Pericardium fibroblast (primary cell): ENCODE data around the gene ZNF415. TPM values are rescaled to one million over a fixed set of nuclear protein-coding genes. Genes with fewer than 3 reads are reported as not detected.

Source experiments
- total RNA-seq: library from RNA; depleted of rRNA; stranded (reverse); fragments of >200 nt; gene quantifications from 2 replicates; pipeline ENCODE4 v1.2.3, GENCODE V29; 2015

The ZNF415 gene
- 2.1 and 4.7 TPM in 2 replicates for total RNA-seq

GRCh38 chr19:53132141-53132991, at the start of gene ZNF415:
Gene ZNF415, minus strand, starts transcription at chr19:53132910. Its CDS starts 10,234 bp downstream, at chr19:53122676.

DNA sequence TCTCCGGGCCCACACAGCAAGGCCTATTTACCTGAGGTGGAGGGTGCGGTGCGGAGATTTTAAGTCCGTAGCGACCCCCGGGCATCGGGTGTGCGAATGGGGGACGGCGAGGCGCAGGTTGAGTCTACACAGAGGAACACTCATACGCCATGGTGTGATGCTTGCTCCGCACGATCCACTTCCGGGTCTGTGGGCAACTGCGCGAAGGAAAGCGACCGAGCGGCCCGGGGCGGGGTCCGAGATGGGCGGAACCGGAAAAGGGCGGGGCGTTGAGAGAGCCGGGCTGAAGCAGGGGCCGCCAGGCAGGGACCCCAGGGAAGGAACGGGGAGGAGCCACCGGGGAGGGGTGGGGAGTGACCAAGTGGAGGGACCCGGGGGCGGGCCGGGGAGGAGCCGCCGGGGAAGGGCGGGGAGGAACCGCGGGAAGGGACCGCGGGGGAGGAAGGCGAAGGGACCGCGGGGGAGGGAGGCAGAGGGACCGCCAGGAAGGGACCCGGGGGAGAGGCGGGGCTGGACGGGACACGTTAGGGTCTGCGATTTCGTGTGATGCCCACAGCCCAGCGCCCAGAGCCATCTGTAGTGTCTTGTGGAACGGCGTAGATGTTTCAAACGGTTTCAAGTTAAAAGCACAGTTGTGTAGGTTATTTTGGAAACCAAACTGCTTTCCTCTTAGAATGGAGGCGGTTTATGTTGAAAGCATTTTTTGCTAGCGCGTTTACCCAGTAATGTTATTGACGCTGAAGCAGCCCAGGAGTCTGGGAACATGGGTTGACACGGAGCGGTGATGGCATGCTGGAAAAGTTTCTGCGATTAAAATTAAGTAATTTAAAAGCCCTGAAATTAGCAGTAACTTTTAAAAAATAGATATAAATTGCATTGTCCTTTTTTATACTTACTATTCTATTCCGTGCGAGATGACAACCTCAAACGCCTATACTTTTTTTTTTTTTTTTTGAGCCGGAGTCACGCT, 29.2 kb downstream of the ZNF415 start, which contains the start of gene ZNF160:
TSS of gene ZNF160 (minus strand) at position 189 of the 970 bp plus-strand sequence. CDS start 17,146 bp downstream, outside the sequence.

Other genes with a start within 250 kb of the ZNF415 start
- 4.1 and 5.5 TPM in 2 replicates for gene ZNF320, start 235.3 kb downstream of the ZNF415 start, total RNA-seq
- gene ZNF888, start 209.5 kb downstream of the ZNF415 start, total RNA-seq = 0.68 and 1.4 TPM in 2 replicates
- 2.7 and 4.7 TPM in 2 replicates for gene ZNF816, start 170.0 kb downstream of the ZNF415 start, total RNA-seq
- gene ERVV-1, start 119.0 kb downstream of the ZNF415 start, total RNA-seq = not detected in 2 replicates
- gene ERVV-2, start 88.2 kb downstream of the ZNF415 start, total RNA-seq = not detected in 2 replicates
- gene ZNF160, start 29.5 kb downstream of the ZNF415 start, total RNA-seq = 12.9 and 16.6 TPM in 2 replicates
- 3.3 and 3.6 TPM in 2 replicates for gene ZNF347, start 26.1 kb upstream of the ZNF415 start, total RNA-seq
- gene ZNF665, start 60.4 kb upstream of the ZNF415 start, total RNA-seq = 0.58 and 2.5 TPM in 2 replicates
- 7.4 and 20.2 TPM in 2 replicates for gene ZNF677, start 122.0 kb upstream of the ZNF415 start, total RNA-seq
- not detected in 2 replicates for gene VN1R2, start 125.4 kb upstream of the ZNF415 start, total RNA-seq
- gene VN1R4, start 134.8 kb upstream of the ZNF415 start, total RNA-seq = not detected in 2 replicates
- gene ZNF845, start 200.8 kb upstream of the ZNF415 start, total RNA-seq = 2.1 and 4.9 TPM in 2 replicates
- 2.3 and 3.5 TPM in 2 replicates for gene ZNF525, start 232.8 kb upstream of the ZNF415 start, total RNA-seq